KMS-11 (cell line): Measurements from ENCODE around the gene CCDC91.

Experiments
- H2AFZ ChIP-seq: fragments of 200-600 bp; sonication (generic); 2 replicates; pipeline ENCODE4 v1.6.1; 2016; ENCODE audit warnings: antibody characterized with exemption, mixed run types, low read depth
- H3K27ac ChIP-seq: fragments of 200-600 bp; sonication (generic); 2 replicates; pipeline ENCODE4 v1.6.1; 2016; ENCODE audit warnings: mild to moderate bottlenecking, mixed run types
- H3K27me3 ChIP-seq: fragments of 200-600 bp; sonication (generic); 2 replicates; pipeline ENCODE4 v1.6.1; 2017; ENCODE audit warnings: mild to moderate bottlenecking, low read depth, mixed run types, moderate library complexity; ENCODE audit not compliant: insufficient read depth
- H3K36me3 ChIP-seq: fragments of 200-600 bp; sonication (generic); 2 replicates; pipeline ENCODE4 v1.6.1; 2017; ENCODE audit warnings: mild to moderate bottlenecking, mixed run types; ENCODE audit not compliant: insufficient read depth
- H3K4me1 ChIP-seq: fragments of 200-600 bp; sonication (generic); 2 replicates; pipeline ENCODE4 v1.6.1; 2016; ENCODE audit warnings: mild to moderate bottlenecking, low read depth, mixed run types; ENCODE audit not compliant: poor library complexity, severe bottlenecking
- H3K4me2 ChIP-seq: fragments of 200-600 bp; sonication (generic); 2 replicates; pipeline ENCODE4 v1.7.0; 2016; ENCODE audit warnings: mild to moderate bottlenecking, mixed run types
- H3K4me3 ChIP-seq: fragments of 200-600 bp; sonication (generic); IDR thresholded peaks from 2 replicates; pipeline ENCODE4 v1.6.1; 2017; ENCODE audit warnings: low read depth, low read length, mixed read lengths; ENCODE audit not compliant: insufficient read depth
- H3K79me2 ChIP-seq: fragments of 200-600 bp; sonication (generic); 2 replicates; pipeline ENCODE4 v1.6.1; 2016; ENCODE audit warnings: low read depth, mixed run types; ENCODE audit not compliant: insufficient read depth
- H3K9ac ChIP-seq: fragments of 200-600 bp; sonication (generic); 2 replicates; pipeline ENCODE4 v1.6.1; 2016; ENCODE audit warnings: mild to moderate bottlenecking, mixed run types
- H4K20me1 ChIP-seq: fragments of 200-600 bp; sonication (generic); 2 replicates; pipeline ENCODE4 v1.6.1; 2016; ENCODE audit warnings: mild to moderate bottlenecking, mixed run types; ENCODE audit not compliant: insufficient read depth
- TF ChIP-seq, protein P1 (sequence below): fragments of 200-600 bp; sonication (generic); conservative IDR thresholded peaks from 2 replicates; pipeline ENCODE4 v1.6.1; 2017; ENCODE audit warnings: low read depth, mild to moderate bottlenecking, antibody characterized with exemption, low read length, moderate library complexity, mixed read lengths

CCDC91 gene

DNA sequence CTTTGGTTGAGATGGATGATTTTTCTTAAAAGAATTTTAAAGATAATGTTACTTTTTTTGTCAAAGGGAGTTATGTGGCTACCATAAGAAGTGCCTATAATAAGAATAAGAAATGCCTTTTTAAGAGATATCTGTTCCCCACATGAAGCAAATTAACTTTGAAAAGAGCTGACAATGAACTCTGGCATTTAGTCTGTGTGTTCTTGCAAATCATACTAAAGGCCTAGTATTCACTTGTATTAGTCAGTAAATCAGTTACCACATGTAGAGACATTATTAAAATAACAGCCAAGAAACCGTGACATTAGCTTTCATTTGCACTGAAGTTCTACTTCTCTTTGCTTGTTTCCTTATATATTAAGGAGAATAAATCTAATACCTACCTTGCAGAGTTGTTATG, 296.3 kb downstream of the CCDC91 start:
- Histone ChIP-seq H3K4me2 (no peak overlapping the region), H2AFZ (no peak overlapping the region), H3K27me3 (no peaks in the 10 kb centered on the region), H3K4me1 (no peaks in the 10 kb centered on the region), H3K36me3 (no peaks in the 10 kb centered on the region), H3K4me3 (no peak overlapping the region), H3K9ac (no peak overlapping the region), H3K79me2 (no peaks in the 10 kb centered on the region), H3K27ac (no peak overlapping the region), H4K20me1 (no peaks in the 10 kb centered on the region)
- TF ChIP-seq, protein P1, sequence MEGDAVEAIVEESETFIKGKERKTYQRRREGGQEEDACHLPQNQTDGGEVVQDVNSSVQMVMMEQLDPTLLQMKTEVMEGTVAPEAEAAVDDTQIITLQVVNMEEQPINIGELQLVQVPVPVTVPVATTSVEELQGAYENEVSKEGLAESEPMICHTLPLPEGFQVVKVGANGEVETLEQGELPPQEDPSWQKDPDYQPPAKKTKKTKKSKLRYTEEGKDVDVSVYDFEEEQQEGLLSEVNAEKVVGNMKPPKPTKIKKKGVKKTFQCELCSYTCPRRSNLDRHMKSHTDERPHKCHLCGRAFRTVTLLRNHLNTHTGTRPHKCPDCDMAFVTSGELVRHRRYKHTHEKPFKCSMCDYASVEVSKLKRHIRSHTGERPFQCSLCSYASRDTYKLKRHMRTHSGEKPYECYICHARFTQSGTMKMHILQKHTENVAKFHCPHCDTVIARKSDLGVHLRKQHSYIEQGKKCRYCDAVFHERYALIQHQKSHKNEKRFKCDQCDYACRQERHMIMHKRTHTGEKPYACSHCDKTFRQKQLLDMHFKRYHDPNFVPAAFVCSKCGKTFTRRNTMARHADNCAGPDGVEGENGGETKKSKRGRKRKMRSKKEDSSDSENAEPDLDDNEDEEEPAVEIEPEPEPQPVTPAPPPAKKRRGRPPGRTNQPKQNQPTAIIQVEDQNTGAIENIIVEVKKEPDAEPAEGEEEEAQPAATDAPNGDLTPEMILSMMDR = no peak

DNA sequence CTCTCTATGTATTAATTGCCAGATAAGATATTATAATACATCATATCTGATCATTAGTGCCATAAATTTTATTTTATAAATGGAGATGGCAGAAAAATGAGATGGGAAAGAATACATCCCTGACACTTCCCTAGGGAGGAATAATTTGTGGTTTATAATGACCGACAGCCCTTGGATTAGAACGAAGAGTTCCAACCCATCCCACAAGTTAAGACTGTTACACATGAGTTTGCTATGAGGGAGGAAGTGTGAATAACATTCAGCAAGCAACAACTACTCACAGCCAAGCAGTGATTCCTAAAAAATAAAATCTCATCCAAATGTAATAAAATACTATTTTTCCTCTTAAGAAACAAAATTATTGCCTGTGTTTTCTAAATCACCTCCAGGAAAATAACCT, 299.0 kb downstream of the CCDC91 start:
- H4K20me1 ChIP-seq = no peaks in the 10 kb centered on the region
- H3K9ac ChIP-seq = no peak overlapping the region
- TF ChIP-seq, protein P1 = no peak
- no peak overlapping the region for H3K27ac ChIP-seq
- H3K79me2 ChIP-seq = no peaks in the 10 kb centered on the region
- H3K4me2 ChIP-seq = no peak overlapping the region
- no peak overlapping the region for H3K4me3 ChIP-seq
- H3K4me1 ChIP-seq = no peaks in the 10 kb centered on the region
- no peaks in the 10 kb centered on the region for H3K27me3 ChIP-seq
- H3K36me3 ChIP-seq = no peaks in the 10 kb centered on the region
- H2AFZ ChIP-seq = no peak overlapping the region

DNA sequence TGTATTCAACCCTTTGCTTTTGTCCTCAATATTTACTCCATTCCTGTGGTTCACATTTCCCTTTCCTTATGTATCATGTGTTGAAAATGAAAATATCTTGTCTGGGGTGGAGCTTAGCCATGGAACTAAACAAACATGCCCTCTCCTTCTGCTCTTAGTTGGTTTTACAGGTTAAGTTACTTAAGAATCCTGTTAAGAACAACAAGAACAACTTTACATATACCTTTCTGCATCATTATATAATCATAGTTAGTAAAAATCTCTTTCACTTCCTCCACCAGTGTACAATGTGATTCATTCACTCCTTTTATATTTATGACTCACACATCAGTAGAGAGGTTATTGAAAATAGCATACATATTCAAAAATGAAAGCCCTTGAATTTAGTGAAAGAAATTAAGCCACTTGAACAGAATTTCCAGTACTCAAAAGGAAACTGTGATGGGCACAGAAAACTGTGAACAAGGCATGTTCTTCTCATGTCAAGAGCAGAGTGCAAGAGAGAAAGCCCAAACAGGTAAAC, 307.7 kb downstream of the CCDC91 start:
- Histone ChIP-seq H3K27me3 (no peaks in the 10 kb centered on the region), H3K4me1 (no peaks in the 10 kb centered on the region), H3K79me2 (no peaks in the 10 kb centered on the region), H3K9ac (no peak overlapping the region), H3K4me2 (no peak overlapping the region), H3K27ac (no peak overlapping the region), H3K4me3 (no peak overlapping the region), H3K36me3 (no peaks in the 10 kb centered on the region), H2AFZ (no peak overlapping the region), H4K20me1 (no peaks in the 10 kb centered on the region)
- TF ChIP-seq, protein P1 = no peak

DNA sequence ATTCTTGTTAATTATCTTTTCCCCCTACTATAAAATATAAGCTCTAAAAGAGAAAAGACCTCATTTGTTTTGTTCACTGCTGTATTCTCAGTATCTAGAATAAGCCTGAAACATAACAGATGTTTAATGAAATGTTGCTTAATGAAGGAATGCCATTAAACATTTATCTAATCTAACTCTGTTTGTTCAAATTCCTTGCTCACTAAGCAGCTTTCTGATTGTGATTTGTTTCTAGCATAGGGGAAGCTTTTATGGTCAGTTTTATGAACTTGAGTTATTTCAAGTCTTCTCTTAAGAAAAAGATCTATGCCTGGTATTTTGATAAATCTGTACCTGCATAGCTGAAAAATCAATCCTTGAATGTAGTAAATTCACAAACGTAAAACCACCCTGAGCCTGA, 308.6 kb downstream of the CCDC91 start:
- Histone ChIP-seq H3K36me3 (no peaks in the 10 kb centered on the region), H3K4me1 (no peaks in the 10 kb centered on the region), H3K9ac (no peak overlapping the region), H3K27me3 (no peaks in the 10 kb centered on the region), H3K27ac (no peak overlapping the region), H3K4me3 (no peak overlapping the region), H3K79me2 (no peaks in the 10 kb centered on the region), H4K20me1 (no peaks in the 10 kb centered on the region), H3K4me2 (no peak overlapping the region), H2AFZ (no peak overlapping the region)
- TF ChIP-seq, protein P1 = no peak
